NCI-H146 (cell line): ENCODE results near the gene NEURL3.

ENCODE experiments used
- DNase-seq: peaks from one replicate; lab custom pipeline; 2025; lab: John Stamatoyannopoulos, UW

The NEURL3 gene

GRCh38 chr2:96539215-96539920 lies 34.2 kb upstream of the NEURL3 start:
- no peak for DNase-seq

GRCh38 chr2:96538487-96539214 lies 33.5 kb upstream of the NEURL3 start:
- no peak for DNase-seq

GRCh38 chr2:96537734-96538486 lies 32.8 kb upstream of the NEURL3 start:
- no peak for DNase-seq

- DNase-seq = peak; percentile 33
Observed at GRCh38 chr2:96537066-96537733, 32.0 kb upstream of the NEURL3 start.

- peak; percentile 87 for DNase-seq
Observed at GRCh38 chr2:96536445-96537065, 31.4 kb upstream of the NEURL3 start, which contains the start of gene ARID5A. Gene ARID5A, plus strand, starts transcription at chr2:96536752. Its CDS starts 75 bp downstream, at chr2:96536827.

- no peak for DNase-seq
Observed at GRCh38 chr2:96535331-96535730, 30.2 kb upstream of the NEURL3 start.

- peak; percentile 12 for DNase-seq
Observed at GRCh38 chr2:96534701-96535181, 29.6 kb upstream of the NEURL3 start.

GRCh38 chr2:96534141-96534540 lies 29.0 kb upstream of the NEURL3 start:
- no peak for DNase-seq

- DNase-seq = no peak
Observed at GRCh38 chr2:96533292-96534073, 28.3 kb upstream of the NEURL3 start.

GRCh38 chr2:96532641-96533291 lies 27.6 kb upstream of the NEURL3 start:
- no peak for DNase-seq

GRCh38 chr2:96531872-96532505 lies 26.8 kb upstream of the NEURL3 start:
- DNase-seq = peak; percentile 91

- DNase-seq = no peak
Observed at GRCh38 chr2:96531366-96531765, 26.2 kb upstream of the NEURL3 start.

- no peak for DNase-seq
Observed at GRCh38 chr2:96530474-96531357, 25.6 kb upstream of the NEURL3 start.

- no peak for DNase-seq
Observed at GRCh38 chr2:96530144-96530430, 24.9 kb upstream of the NEURL3 start.

GRCh38 chr2:96529376-96530143 lies 24.4 kb upstream of the NEURL3 start:
- DNase-seq = no peak

GRCh38 chr2:96528700-96529375 lies 23.7 kb upstream of the NEURL3 start:
- no peak for DNase-seq

- no peak for DNase-seq
Observed at GRCh38 chr2:96528006-96528699, 23.0 kb upstream of the NEURL3 start.
